ENCODE measurements around the gene NKX6-2.

DNA sequence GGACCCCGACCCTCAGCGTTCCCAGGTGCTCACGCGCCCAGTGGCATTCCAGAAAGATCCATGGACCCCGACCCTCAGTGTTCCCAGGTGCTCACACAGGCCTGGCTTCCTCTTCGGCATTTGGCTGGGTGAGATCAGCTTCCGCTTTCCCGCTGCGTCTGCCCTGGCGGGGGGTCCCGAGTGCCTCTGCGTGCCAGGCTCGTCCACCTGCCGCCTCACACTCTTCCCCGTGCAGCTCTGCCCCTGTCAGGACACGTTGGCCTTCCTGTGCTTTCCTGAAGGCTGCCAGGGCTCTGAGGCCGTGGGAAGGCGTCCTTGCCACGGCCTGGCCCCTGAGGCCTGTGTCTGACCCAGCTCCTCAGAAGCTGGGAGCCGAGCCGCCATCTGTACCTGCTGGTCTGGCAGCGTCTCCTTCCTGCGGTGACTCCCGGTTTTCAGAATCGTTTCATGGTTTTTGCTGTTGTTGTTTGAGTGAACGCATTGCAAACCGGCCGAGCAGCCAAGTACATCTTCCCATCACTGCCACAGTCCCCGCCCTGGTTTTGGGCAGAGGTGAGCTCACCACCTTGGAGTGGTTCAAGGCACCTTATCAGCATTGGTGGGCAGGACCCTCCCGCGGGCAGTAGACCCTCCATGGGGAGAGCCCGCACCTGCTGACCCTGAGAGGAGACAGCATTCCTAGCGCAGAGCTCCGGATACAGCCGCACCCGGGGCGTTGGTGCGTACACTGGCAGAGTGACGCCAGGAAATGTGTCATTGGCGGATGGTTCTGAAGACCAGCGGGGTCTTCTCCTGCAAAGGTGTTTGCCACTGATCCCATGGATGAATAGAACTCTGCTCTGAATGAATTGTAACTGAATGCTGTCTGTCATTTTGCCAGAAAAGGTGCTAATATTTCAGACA lies 17.4 kb downstream of the NKX6-2 start:
- TF ChIP-seq, protein P1, sequence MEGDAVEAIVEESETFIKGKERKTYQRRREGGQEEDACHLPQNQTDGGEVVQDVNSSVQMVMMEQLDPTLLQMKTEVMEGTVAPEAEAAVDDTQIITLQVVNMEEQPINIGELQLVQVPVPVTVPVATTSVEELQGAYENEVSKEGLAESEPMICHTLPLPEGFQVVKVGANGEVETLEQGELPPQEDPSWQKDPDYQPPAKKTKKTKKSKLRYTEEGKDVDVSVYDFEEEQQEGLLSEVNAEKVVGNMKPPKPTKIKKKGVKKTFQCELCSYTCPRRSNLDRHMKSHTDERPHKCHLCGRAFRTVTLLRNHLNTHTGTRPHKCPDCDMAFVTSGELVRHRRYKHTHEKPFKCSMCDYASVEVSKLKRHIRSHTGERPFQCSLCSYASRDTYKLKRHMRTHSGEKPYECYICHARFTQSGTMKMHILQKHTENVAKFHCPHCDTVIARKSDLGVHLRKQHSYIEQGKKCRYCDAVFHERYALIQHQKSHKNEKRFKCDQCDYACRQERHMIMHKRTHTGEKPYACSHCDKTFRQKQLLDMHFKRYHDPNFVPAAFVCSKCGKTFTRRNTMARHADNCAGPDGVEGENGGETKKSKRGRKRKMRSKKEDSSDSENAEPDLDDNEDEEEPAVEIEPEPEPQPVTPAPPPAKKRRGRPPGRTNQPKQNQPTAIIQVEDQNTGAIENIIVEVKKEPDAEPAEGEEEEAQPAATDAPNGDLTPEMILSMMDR (IDR thresholded peaks at IDR 0.05): no peak
- no peak for TF ChIP-seq EZH2 (IDR thresholded peaks at IDR 0.05)
- no peak for TF ChIP-seq EZH2phosphoT487 (IDR thresholded peaks at IDR 0.05)

All from neural progenitor cell (in vitro differentiated cells).